CD14-positive monocyte (primary cell): Measurements from ENCODE around the gene FMNL3. TPM values are rescaled to one million over a fixed set of nuclear protein-coding genes. Genes with fewer than 3 reads are reported as not detected.
"Not testable (repeated sequence)": the region's sequence is repeated elsewhere in the genome, so short reads cannot be mapped to it uniquely, and the experiment has no call there.

Source experiments
- DNase-seq, 3 donors: peaks; one replicate each; pipeline ENCODE4 v3.0.0-alpha.2; 2011 to 2022
- H2AFZ ChIP-seq: 2 replicates; pipeline ENCODE4 v1.6.0; 2012; ENCODE audit warnings: mild to moderate bottlenecking, low read depth, low read length, inconsistent platforms; ENCODE audit not compliant: insufficient read depth, poor library complexity, severe bottlenecking
- H3K27ac ChIP-seq, 2 donors: 1 replicate in 1 of 2; 2 replicates in 1 of 2; pipeline ENCODE4 v1.5.1; 2012 to 2013; ENCODE audit warnings: low read length in 2 of 2, control low read depth in 1 of 2, inconsistent platforms in 1 of 2, low read depth in 1 of 2, mild to moderate bottlenecking in 1 of 2
- H3K27me3 ChIP-seq, 2 donors: one replicate each; pipeline versions ENCODE4 v1.6.0 to v1.6.1; 2011 to 2013; ENCODE audit warnings: low read length in 2 of 2; ENCODE audit not compliant: control insufficient read depth in 2 of 2, insufficient read depth in 2 of 2
- H3K36me3 ChIP-seq, 2 donors: replicated peaks in 1 of 2; 1 replicate in 1 of 2; 2 replicates in 1 of 2; pipeline versions ENCODE4 v1.5.1 to v1.6.1; 2012 to 2013; ENCODE audit warnings: low read length in 2 of 2, control low read depth in 1 of 2, inconsistent platforms in 1 of 2, mild to moderate bottlenecking in 1 of 2; ENCODE audit not compliant: insufficient read depth in 2 of 2, control insufficient read depth in 1 of 2
- H3K4me1 ChIP-seq, 2 donors: 1 replicate in 1 of 2; 2 replicates in 1 of 2; pipeline versions ENCODE4 v1.5.1 to v1.6.1; 2012 to 2013; ENCODE audit warnings: low read length in 2 of 2, control low read depth in 1 of 2, inconsistent platforms in 1 of 2, mild to moderate bottlenecking in 1 of 2, moderate library complexity in 1 of 2; ENCODE audit not compliant: insufficient read depth in 2 of 2, control insufficient read depth in 1 of 2
- H3K4me2 ChIP-seq: replicated peaks from 2 replicates; pipeline ENCODE3; 2012; ENCODE audit warnings: low read length, moderate library complexity, mild to moderate bottlenecking; ENCODE audit not compliant: poor library complexity, severe bottlenecking; ENCODE audit errors: extremely low read depth
- H3K4me3 ChIP-seq, 3 experiments: fragments of 200-600 bp in 1 of 3; sonication (generic) in 1 of 3; replicated peaks in 1 of 3; 1 replicate in 2 of 3; 2 replicates in 1 of 3; pipeline ENCODE4 v1.5.1; 2011 to 2013; ENCODE audit warnings: low read length in 3 of 3, mild to moderate bottlenecking in 3 of 3, control low read depth in 2 of 3, low read depth in 2 of 3, inconsistent platforms in 1 of 3, moderate library complexity in 1 of 3
- H3K79me2 ChIP-seq: 2 replicates; pipeline ENCODE4 v1.6.0; 2012; ENCODE audit warnings: mild to moderate bottlenecking, control low read depth, inconsistent platforms, low read length, moderate library complexity; ENCODE audit not compliant: insufficient read depth
- H3K9ac ChIP-seq: 2 replicates; pipeline ENCODE4 v1.6.0; 2017; ENCODE audit warnings: low read length, mild to moderate bottlenecking; ENCODE audit not compliant: insufficient read depth, poor library complexity, severe bottlenecking
- H3K9me3 ChIP-seq, 2 donors: replicated peaks in 1 of 2; 1 replicate in 1 of 2; 2 replicates in 1 of 2; pipeline versions ENCODE4 v1.5.1 to v1.6.1; 2012 to 2013; ENCODE audit warnings: low read length in 2 of 2, control low read depth in 1 of 2; ENCODE audit not compliant: control insufficient read depth in 1 of 2, insufficient read depth in 1 of 2
- H4K20me1 ChIP-seq: 2 replicates; pipeline ENCODE4 v1.6.0; 2012; ENCODE audit warnings: mild to moderate bottlenecking, low read length, control low read depth, moderate library complexity; ENCODE audit not compliant: insufficient read depth
- H3K27ac Mint-ChIP-seq, 7 donors: one replicate each; pipeline ENCODE4 v1.8.0; 2020; ENCODE audit warnings: mild to moderate bottlenecking in 7 of 7, mixed read lengths in 7 of 7, moderate library complexity in 6 of 7, inconsistent platforms in 2 of 7
- H3K27me3 Mint-ChIP-seq, 3 donors: one replicate each; pipeline ENCODE4 v1.8.0; 2021 to 2022; ENCODE audit warnings: low read depth in 3 of 3, mild to moderate bottlenecking in 3 of 3, mixed read lengths in 3 of 3, moderate library complexity in 3 of 3, inconsistent platforms in 1 of 3
- H3K36me3 Mint-ChIP-seq, 2 donors: one replicate each; pipeline ENCODE4 v1.8.0; 2020; ENCODE audit warnings: mixed read lengths in 2 of 2, inconsistent platforms in 1 of 2, mild to moderate bottlenecking in 1 of 2
- H3K4me1 Mint-ChIP-seq: one replicate; pipeline ENCODE4 v1.8.0; 2020; ENCODE audit warnings: mild to moderate bottlenecking, mixed read lengths
- H3K4me3 Mint-ChIP-seq, 2 donors: one replicate each; pipeline ENCODE4 v1.8.0; 2020; ENCODE audit warnings: mild to moderate bottlenecking in 2 of 2, mixed read lengths in 2 of 2, moderate library complexity in 1 of 2
- H3K9me3 Mint-ChIP-seq, 7 donors: one replicate each; pipeline ENCODE4 v1.8.0; 2020 to 2022; ENCODE audit warnings: mixed read lengths in 7 of 7, mild to moderate bottlenecking in 6 of 7, moderate library complexity in 6 of 7, inconsistent platforms in 2 of 7
- CTCF ChIP-seq: fragments of 200-600 bp; IDR thresholded peaks from one replicate; pipeline ENCODE4 v1.8.0; 2022; ENCODE audit warnings: antibody characterized with exemption, mild to moderate bottlenecking
- WGBS: methylation state at CpG from one replicate; pipeline ENCODE4 v1.1.5; 2013; ENCODE audit warnings: missing lambda C conversion rate; ENCODE audit not compliant: insufficient coverage; 5-methylcytosine and 5-hydroxymethylcytosine counted together
- intact Hi-C, 2 donors: fragments of 100-400 bp; cut with micrococcal nuclease; formaldehyde crosslinking; loops; one replicate each; pipeline versions ENCODE4 v1.15.0 to v1.15.1; 2023
- polyA plus RNA-seq, 3 donors: library from polyadenylated mRNA; depleted of rRNA in 1 of 3; unstranded in 2 of 3; stranded (reverse) in 1 of 3; fragments of 300-500 nt in 2 of 3; fragments of >200 nt in 1 of 3; fragmentation: Illumina TruSeq in 2 of 3; gene quantifications; 1 replicate in 2 of 3; 2 replicates in 1 of 3; pipeline ENCODE4 v1.2.3, GENCODE V29; 2012 to 2021

Gene FMNL3
- polyA plus RNA-seq, 3 donors, result 1.5 to 5.4 (median 1.7) TPM

- peaks cover 0 to 2% (median 0%) of the 10 kb centered on the region in 7 donors for H3K9me3 Mint-ChIP-seq
- H3K4me2 ChIP-seq, result no peak overlapping the region
- H3K27me3 ChIP-seq, result no peaks in the 10 kb centered on the region
- H3K36me3 Mint-ChIP-seq, result no peaks in the 10 kb centered on the region
- H3K79me2 ChIP-seq, result no peaks in the 10 kb centered on the region
- no peak overlapping the region for H3K4me3 Mint-ChIP-seq
- peaks cover 13% of the 10 kb centered on the region in 2 donors for H3K4me1 ChIP-seq
- no peaks in the 10 kb centered on the region for H3K9me3 ChIP-seq
- H3K36me3 ChIP-seq, result no peaks in the 10 kb centered on the region
- H3K9ac ChIP-seq, result no peak overlapping the region
- H4K20me1 ChIP-seq, result no peaks in the 10 kb centered on the region
- no peak overlapping the region for H3K4me3 ChIP-seq
- intact Hi-C loops, result no loop called here
- no peak overlapping the region for H3K27ac ChIP-seq
- no peak for DNase-seq
- no peak overlapping the region for H2AFZ ChIP-seq
- H3K27ac Mint-ChIP-seq, result no peak overlapping the region
- 97% methylated on average over 2 of the region's 3 CpGs for WGBS
- peaks cover 4 to 10% (median 5%) of the 10 kb centered on the region in 3 donors for H3K27me3 Mint-ChIP-seq
- TF ChIP-seq CTCF, result no peak
- peaks cover 11% of the 10 kb centered on the region for H3K4me1 Mint-ChIP-seq
Observed at GRCh38 chr12:49728446-49728845, 21.2 kb upstream of the FMNL3 start.

GRCh38 chr12:49721355-49721754 is 14.2 kb upstream of the FMNL3 start:
- H3K9ac ChIP-seq, H3K36me3 ChIP-seq, H4K20me1 ChIP-seq, H3K27me3 ChIP-seq, H3K4me2 ChIP-seq, H3K4me1 Mint-ChIP-seq, intact Hi-C loops, H3K36me3 Mint-ChIP-seq, H3K9me3 ChIP-seq, H3K9me3 Mint-ChIP-seq, H3K4me3 Mint-ChIP-seq, H2AFZ ChIP-seq, H3K4me1 ChIP-seq, H3K4me3 ChIP-seq, H3K27ac ChIP-seq, H3K79me2 ChIP-seq, H3K27ac Mint-ChIP-seq, DNase-seq: not testable (repeated sequence)
- 95% methylated on average over 3 of the region's 3 CpGs for WGBS
- H3K27me3 Mint-ChIP-seq, result peaks cover 9 to 12% (median 12%) of the 10 kb centered on the region in 3 donors
